K562 (cell line): ENCODE results near the gene PRIM1. TPM values are rescaled to one million over a fixed set of nuclear protein-coding genes. Genes with fewer than 3 reads are reported as not detected.

ENCODE experiments used
- CREB1 ChIP-seq, 2 experiments: sonication (generic) in 1 of 2; formaldehyde crosslinking in 1 of 2; IDR thresholded peaks; 2 replicates each; pipeline versions ENCODE4 v1.6.1 to v1.8.0; 2012 to 2022; ENCODE audit warnings: inconsistent platforms in 1 of 2, mild to moderate bottlenecking in 1 of 2, missing genetic modification reagents in 1 of 2, moderate library complexity in 1 of 2
- DIDO1 ChIP-seq: fragments of 450-650 bp; IDR thresholded peaks from 2 replicates; pipeline ENCODE4 v1.6.1; 2016; ENCODE audit warnings: low read depth, missing biosample characterization, missing genetic modification characterization
- FIP1L1 ChIP-seq: fragments of 200-400 bp; formaldehyde crosslinking; IDR thresholded peaks from 2 replicates; pipeline ENCODE4 v1.6.1; 2018; ENCODE audit warnings: mild to moderate bottlenecking, low read depth, low read length; ENCODE audit not compliant: poor library complexity, severe bottlenecking
- HMG20B ChIP-seq: fragments of 250-450 bp; sonication (Bioruptor Pico); IDR thresholded peaks from 2 replicates; pipeline ENCODE4 v1.5.0; 2021; ENCODE audit warnings: mild to moderate bottlenecking
- ILF3 ChIP-seq: fragments of 450-650 bp; IDR thresholded peaks from 2 replicates; pipeline ENCODE4 v1.6.1; 2018; ENCODE audit warnings: antibody characterized with exemption, mild to moderate bottlenecking, moderate library complexity, borderline replicate concordance
- NR2C2 ChIP-seq, 2 experiments: fragments of 200-800 bp in 1 of 2; sonication (Bioruptor generic) in 1 of 2; sonication (generic) in 1 of 2; formaldehyde crosslinking in 1 of 2; IDR thresholded peaks; 2 replicates each; pipeline versions ENCODE4 v1.6.1 to v1.8.0; 2016 to 2022; ENCODE audit warnings: mild to moderate bottlenecking in 1 of 2, missing compliant biosample characterization in 1 of 2, missing genetic modification characterization in 1 of 2, missing genetic modification reagents in 1 of 2
- NR3C1 ChIP-seq: sonication (generic); formaldehyde crosslinking; IDR thresholded peaks from 2 replicates; pipeline ENCODE4 v1.8.1; 2022; ENCODE audit warnings: missing genetic modification reagents
- PHF21A ChIP-seq: fragments of 450-650 bp; IDR thresholded peaks from 2 replicates; pipeline ENCODE4 v1.6.1; 2017; ENCODE audit warnings: low read depth, borderline replicate concordance
- PRPF4 ChIP-seq: fragments of 200-400 bp; formaldehyde crosslinking; IDR thresholded peaks from one replicate; pipeline ENCODE4 v1.6.1; 2017; ENCODE audit warnings: low read length, low read depth, mild to moderate bottlenecking; ENCODE audit not compliant: insufficient read depth, poor library complexity, severe bottlenecking
- REST ChIP-seq, 2 experiments: fragments of 450-650 bp; formaldehyde crosslinking in 1 of 2; IDR thresholded peaks; 2 replicates each; pipeline versions ENCODE4 v1.4.0 to v1.6.1; 2014 to 2020; ENCODE audit warnings: mild to moderate bottlenecking in 2 of 2, borderline replicate concordance in 1 of 2, low read depth in 1 of 2
- SNRNP70 ChIP-seq: fragments of 200-400 bp; formaldehyde crosslinking; optimal IDR thresholded peaks from 2 replicates; pipeline ENCODE3; 2017; ENCODE audit warnings: low read depth, low read length
- ZNF232 ChIP-seq: sonication (generic); formaldehyde crosslinking; IDR thresholded peaks from 2 replicates; pipeline ENCODE4 v1.8.0; 2022; ENCODE audit warnings: mild to moderate bottlenecking, missing genetic modification reagents
- ZNF444 ChIP-seq: fragments of 250-450 bp; sonication (Bioruptor Pico); IDR thresholded peaks from 2 replicates; pipeline ENCODE4 v1.4.0; 2020; ENCODE audit warnings: mild to moderate bottlenecking, moderate library complexity
- polyA plus RNA-seq, 8 experiments: library from polyadenylated mRNA; depleted of rRNA in 4 of 8; stranded (reverse) in 5 of 8; unstranded in 3 of 8; fragments of >200 nt; fragmentation: Nextera tagmentation in 2 of 8; fragmentation: Illumina TruSeq in 1 of 8; extraction: Ambion mirVana in 2 of 8; extraction: Trizol in 1 of 8; gene quantifications; 2 replicates each; pipeline versions ENCODE4 v1.2.1 to v1.2.3, GENCODE V29; 2011 to 2014; ENCODE audit warnings: inconsistent platforms in 1 of 8, missing spikeins in 1 of 8
- total RNA-seq, 7 experiments: library from RNA; depleted of rRNA in 6 of 7; stranded (reverse); fragments of >200 nt in 6 of 7; fragmentation: Illumina TruSeq in 2 of 7; extraction: Trizol in 2 of 7; gene quantifications; 2 replicates each; pipeline versions ENCODE4 v1.2.1 to v1.2.3, GENCODE V29; 2011 to 2021; ENCODE audit warnings: low replicate concordance in 1 of 7
- TF ChIP-seq, protein P1 (sequence below), 2 experiments: IDR thresholded peaks in 1 of 2; conservative IDR thresholded peaks in 1 of 2; 2 replicates each; pipeline ENCODE4 v1.6.1; 2016; ENCODE audit warnings: low read depth in 2 of 2, mild to moderate bottlenecking in 1 of 2, missing compliant biosample characterization in 1 of 2, missing genetic modification characterization in 1 of 2, moderate library complexity in 1 of 2

PRIM1 gene
- total and polyA plus RNA-seq, 9 of the 15 experiments (the other 6 are each of a cell fraction or from before 2014, with no cell fraction given), result 67.2 to 179 (median 140) TPM

DNA sequence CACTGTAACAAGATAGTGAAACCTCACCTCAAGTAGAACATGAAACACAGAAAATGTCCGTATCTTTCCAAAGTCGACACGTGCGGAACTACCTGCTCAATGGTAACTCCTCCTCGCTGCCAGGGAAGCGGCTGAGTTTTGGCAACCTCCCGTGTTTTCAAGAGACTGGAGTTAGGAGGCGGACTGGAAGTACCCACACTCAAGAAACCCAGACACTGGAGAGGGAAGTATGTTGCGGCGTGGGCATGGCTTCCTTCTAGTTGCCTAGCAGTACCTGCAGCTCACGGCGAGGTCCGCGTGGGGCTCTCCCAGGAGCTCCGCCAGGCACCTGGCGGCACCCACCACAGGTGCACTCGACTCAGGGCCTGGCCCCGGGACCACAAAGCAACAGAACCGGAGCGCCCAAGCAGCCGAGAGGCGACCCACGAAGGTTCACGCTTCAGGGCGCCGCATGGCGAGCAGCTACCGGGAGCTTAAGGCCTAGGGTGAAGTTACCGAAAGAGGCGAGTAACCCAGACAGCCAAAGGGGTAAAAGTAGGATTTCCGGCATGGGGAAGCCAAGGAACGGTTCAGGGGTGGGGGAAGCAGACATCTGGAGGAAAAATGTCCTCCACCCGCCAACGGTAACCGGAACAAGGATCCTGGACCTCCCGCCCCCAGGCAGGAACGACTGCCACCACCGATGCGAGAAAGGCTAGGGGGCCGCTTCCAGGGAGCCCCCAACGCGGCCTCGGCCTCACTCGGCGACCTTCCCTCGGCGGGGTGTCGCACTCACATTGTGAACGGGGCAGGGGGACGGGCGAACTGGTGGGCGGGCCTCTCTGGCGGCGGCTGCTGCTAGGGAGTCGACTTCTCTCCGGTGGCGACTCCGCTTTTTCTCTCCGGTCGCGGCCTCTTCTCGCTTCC lies 64.6 kb downstream of the PRIM1 start (continued):
- TF ChIP-seq CREB1 (IDR thresholded peaks at IDR 0.05), result no peak
- TF ChIP-seq CREB1 (CRISPR knock-in tag; IDR thresholded peaks at IDR 0.05), result no peak
- TF ChIP-seq HMG20B (CRISPR knock-in tag), result no peak
- TF ChIP-seq NR2C2 (CRISPR knock-in tag; IDR thresholded peaks at IDR 0.05), result 0 out of 2 replicates have a peak, but pooled peaks have one; percentile 11
- TF ChIP-seq NR2C2 (tag; IDR thresholded peaks at IDR 0.05), result no peak
- TF ChIP-seq NR3C1, result no peak
- TF ChIP-seq ZNF232 (CRISPR knock-in tag), result no peak
- TF ChIP-seq SNRNP70, result no peak
- no peak for TF ChIP-seq DIDO1 (tag)
- TF ChIP-seq, protein P1, sequence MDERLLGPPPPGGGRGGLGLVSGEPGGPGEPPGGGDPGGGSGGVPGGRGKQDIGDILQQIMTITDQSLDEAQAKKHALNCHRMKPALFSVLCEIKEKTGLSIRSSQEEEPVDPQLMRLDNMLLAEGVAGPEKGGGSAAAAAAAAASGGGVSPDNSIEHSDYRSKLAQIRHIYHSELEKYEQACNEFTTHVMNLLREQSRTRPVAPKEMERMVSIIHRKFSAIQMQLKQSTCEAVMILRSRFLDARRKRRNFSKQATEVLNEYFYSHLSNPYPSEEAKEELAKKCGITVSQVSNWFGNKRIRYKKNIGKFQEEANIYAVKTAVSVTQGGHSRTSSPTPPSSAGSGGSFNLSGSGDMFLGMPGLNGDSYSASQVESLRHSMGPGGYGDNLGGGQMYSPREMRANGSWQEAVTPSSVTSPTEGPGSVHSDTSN (CRISPR knock-in tag; IDR thresholded peaks at IDR 0.05; ENCODE audit: low read depth), result no peak
- TF ChIP-seq, protein P1 (tag; conservative IDR thresholded peaks at IDR 0.05; ENCODE audit: low read depth), result no peak
- no peak for TF ChIP-seq ZNF444 (CRISPR knock-in tag)
- TF ChIP-seq FIP1L1, result peak; percentile 74
- no peak for TF ChIP-seq REST (IDR thresholded peaks at IDR 0.05; ENCODE audit: borderline replicate concordance)
- no peak for TF ChIP-seq REST (CRISPR knock-in tag; IDR thresholded peaks at IDR 0.05; ENCODE audit: low read depth)
- TF ChIP-seq ILF3, result no peak
- TF ChIP-seq PHF21A, result no peak; the same call in 1 of the 2 replicates
- TF ChIP-seq PRPF4, result peak; percentile 67
